KOPT-K1 (cell line): ENCODE results near the gene ENG.
"Not testable (repeated sequence)": the region's sequence is repeated elsewhere in the genome, so short reads cannot be mapped to it uniquely, and the experiment has no call there.

ENCODE experiments used
- H3K27ac ChIP-seq: fragments of 200-600 bp; sonication (generic); 2 replicates; pipeline ENCODE4 v1.5.1; 2016; ENCODE audit warnings: antibody characterized with exemption, mild to moderate bottlenecking, low read depth, low read length; ENCODE audit not compliant: poor library complexity, severe bottlenecking
- H3K36me3 ChIP-seq: fragments of 200-600 bp; sonication (generic); 2 replicates; pipeline ENCODE4 v1.5.1; 2017; ENCODE audit warnings: antibody characterized with exemption, mild to moderate bottlenecking, low read length, moderate library complexity; ENCODE audit not compliant: insufficient read depth
- H3K9me3 ChIP-seq: fragments of 200-600 bp; sonication (generic); 2 replicates; pipeline ENCODE4 v1.5.1; 2017; ENCODE audit warnings: antibody characterized with exemption, low read length, mild to moderate bottlenecking; ENCODE audit not compliant: insufficient read depth, poor library complexity, severe bottlenecking

The ENG gene

DNA sequence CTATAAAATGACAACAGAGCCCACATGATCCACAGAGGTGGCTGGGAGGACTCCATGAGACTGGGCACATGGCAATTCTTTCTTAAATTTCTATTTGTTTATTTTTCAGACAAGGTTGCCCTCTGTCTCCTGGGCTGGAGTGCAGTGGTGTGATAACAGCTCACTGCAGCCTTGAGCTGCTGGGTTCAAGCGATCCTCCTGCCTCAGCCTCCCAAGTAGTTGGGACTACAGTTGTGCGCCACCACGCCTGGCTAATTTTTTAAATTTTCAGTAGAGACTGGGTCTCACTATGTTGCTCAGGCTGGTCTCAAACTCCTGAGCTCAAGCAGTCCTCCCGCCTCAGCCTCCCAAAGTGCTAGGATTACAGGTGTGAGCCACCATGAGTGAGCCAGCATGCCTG is 8.8 kb downstream of the ENG start:
- not testable (repeated sequence) for H3K27ac ChIP-seq, H3K36me3 ChIP-seq
- H3K9me3 ChIP-seq = peaks cover 14% of the 10 kb centered on the region

DNA sequence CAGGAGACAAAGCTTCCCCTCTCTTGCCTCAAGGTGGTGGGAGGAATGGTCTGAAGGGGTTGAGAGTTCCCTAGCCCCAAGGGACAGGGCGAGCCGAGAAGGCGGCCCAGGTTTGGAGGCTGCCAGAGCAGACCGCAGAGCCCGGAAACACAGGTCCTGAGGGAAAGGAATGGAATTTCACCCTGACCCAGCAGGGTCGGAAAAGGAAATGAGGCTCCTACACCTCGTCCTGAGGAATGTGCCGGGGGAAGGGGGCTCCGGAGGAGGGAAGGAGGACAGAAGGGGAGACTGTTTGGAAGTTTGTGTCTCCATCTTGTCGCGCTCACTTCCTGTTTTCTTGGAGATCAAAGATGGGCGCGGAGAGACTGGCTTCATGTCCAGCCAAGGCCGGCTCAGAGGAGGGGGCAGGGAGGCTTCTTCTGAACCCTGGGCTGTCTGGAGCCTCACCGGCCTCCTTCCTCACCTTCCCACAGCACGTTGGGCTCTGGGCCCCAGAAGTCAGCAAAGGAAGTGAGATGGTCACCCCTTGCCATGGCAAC is 9.6 kb downstream of the ENG start:
- H3K36me3 ChIP-seq = no peaks in the 10 kb centered on the region
- H3K27ac ChIP-seq = no peak overlapping the region
- peaks cover 12% of the 10 kb centered on the region for H3K9me3 ChIP-seq

GRCh38 chr9:127841087-127841835 is 13.2 kb downstream of the ENG start:
- no peaks in the 10 kb centered on the region for H3K9me3 ChIP-seq
- H3K36me3 ChIP-seq = no peaks in the 10 kb centered on the region
- no peak overlapping the region for H3K27ac ChIP-seq

GRCh38 chr9:127838375-127839078 is 15.9 kb downstream of the ENG start:
- no peak overlapping the region for H3K27ac ChIP-seq
- no peaks in the 10 kb centered on the region for H3K9me3 ChIP-seq
- H3K36me3 ChIP-seq = no peaks in the 10 kb centered on the region

- H3K36me3 ChIP-seq = no peaks in the 10 kb centered on the region
- no peaks in the 10 kb centered on the region for H3K9me3 ChIP-seq
- no peak overlapping the region for H3K27ac ChIP-seq
Measured at GRCh38 chr9:127837346-127837745, 17.1 kb downstream of the ENG start.

DNA sequence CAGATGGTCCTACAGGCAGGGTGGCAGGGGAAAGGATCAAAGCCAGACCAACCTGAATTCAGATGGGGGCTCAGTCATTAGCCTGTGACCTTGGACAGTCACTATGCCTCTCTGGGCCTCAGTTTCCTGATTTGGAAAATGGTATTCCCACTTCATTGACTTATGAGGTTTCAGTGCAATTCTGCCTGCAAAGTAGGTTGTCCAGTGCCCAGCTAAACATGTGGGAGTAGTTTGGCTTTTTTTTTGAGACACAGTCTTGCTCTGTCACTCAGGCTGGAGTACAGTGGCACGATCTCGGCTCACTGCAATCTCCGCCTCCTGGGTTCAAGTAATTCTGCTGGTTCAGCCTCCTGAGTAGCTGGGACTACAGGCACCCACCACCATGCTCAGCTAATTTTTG is 17.9 kb downstream of the ENG start:
- H3K36me3 ChIP-seq, H3K27ac ChIP-seq, H3K9me3 ChIP-seq: not testable (repeated sequence)

DNA sequence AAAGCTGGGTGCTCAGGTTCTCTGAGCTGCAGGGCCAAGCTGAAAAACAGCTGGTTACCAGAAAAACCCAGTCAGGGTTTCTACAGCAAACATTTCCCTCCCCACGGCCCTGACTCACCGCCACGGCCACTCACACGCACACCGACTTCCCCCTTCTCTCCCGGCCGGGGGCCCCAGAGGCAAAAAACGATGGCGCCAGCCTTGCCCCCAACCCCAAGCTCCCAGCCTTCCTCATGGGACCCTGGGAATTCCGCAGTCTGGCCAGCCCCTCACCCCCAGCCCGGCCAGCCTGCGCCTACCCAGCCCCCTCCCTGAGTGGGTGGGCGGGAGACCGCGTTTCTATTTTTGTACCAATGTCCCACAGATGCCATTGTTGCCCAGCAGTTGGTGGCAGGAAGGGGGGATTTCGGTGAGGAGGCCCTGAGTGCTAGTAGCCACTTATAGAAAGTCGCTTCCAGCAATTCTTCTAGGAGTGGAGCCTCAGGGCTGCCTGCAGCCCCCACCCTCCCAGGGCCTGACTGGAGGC is 18.4 kb downstream of the ENG start:
- Histone ChIP-seq H3K9me3 (no peaks in the 10 kb centered on the region), H3K27ac (no peak overlapping the region), H3K36me3 (no peaks in the 10 kb centered on the region)

- no peak overlapping the region for H3K27ac ChIP-seq
- no peaks in the 10 kb centered on the region for H3K9me3 ChIP-seq
- H3K36me3 ChIP-seq = no peaks in the 10 kb centered on the region
Measured at GRCh38 chr9:127833555-127833954, 20.9 kb downstream of the ENG start.

DNA sequence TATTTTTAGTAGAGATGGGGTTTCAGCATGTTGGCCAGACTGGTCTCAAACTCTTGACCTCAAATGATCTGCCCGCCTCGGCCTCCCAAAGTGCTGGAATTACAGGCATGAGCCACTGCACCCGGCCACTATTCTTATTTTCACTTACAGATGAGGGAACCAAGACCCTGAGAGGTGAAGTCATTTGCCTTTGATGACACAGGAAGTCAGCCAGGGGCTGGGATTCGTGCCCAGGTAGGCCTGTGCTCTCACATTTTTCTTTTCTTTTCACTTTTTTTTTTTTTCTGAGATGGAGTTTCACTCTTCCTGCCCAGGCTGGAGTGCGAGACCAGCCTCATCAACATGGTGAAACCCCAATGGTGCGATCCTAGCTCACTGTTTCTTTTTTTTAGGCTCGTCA is 22.2 kb downstream of the ENG start:
- no peaks in the 10 kb centered on the region for H3K9me3 ChIP-seq
- H3K27ac ChIP-seq = no peak overlapping the region
- H3K36me3 ChIP-seq = no peaks in the 10 kb centered on the region

GRCh38 chr9:127829205-127829906 is 25.1 kb downstream of the ENG start:
- no peaks in the 10 kb centered on the region for H3K36me3 ChIP-seq
- no peak overlapping the region for H3K27ac ChIP-seq

GRCh38 chr9:127828262-127829031 is 26.0 kb downstream of the ENG start:
- no peaks in the 10 kb centered on the region for H3K9me3 ChIP-seq
- H3K36me3 ChIP-seq = no peaks in the 10 kb centered on the region
- H3K27ac ChIP-seq = no peak overlapping the region

More at GRCh38 chr9:127829205-127829906, 25.1 kb downstream of the ENG start:
- H3K9me3 ChIP-seq = no peaks in the 10 kb centered on the region

DNA sequence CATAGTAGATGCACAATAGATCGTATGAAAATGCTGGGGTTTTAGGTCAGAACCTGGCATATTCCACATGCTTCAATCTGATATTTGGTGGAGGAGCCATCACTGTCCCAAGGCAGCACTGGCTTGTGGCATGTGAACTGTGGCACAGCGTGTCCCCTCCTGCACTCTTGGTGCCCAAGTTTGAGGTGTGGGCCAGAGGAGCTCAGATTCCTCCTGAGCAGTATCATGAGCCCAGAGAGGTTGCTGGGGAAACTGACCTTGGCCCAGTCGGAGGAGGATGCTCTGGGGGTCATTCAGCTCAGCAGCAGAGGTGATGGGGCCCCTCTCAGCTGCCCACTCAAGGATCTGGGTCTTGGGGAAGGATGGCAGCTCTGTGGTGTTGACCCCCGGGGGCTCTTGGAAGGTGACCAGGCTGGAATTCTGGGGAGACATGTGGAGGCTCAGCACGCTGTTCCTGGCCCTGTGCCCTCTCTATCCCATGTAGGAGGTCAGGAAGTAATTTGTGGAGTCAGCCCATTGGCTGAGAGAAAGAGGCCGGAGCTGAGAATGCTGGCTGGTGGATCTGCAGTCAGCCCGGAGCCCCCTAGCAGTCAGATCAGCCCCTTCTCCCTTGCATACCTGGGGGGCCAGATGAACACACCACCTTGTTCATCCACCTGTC is 28.1 kb downstream of the ENG start:
- no peaks in the 10 kb centered on the region for H3K36me3 ChIP-seq
- no peak overlapping the region for H3K27ac ChIP-seq
- H3K9me3 ChIP-seq = no peaks in the 10 kb centered on the region

DNA sequence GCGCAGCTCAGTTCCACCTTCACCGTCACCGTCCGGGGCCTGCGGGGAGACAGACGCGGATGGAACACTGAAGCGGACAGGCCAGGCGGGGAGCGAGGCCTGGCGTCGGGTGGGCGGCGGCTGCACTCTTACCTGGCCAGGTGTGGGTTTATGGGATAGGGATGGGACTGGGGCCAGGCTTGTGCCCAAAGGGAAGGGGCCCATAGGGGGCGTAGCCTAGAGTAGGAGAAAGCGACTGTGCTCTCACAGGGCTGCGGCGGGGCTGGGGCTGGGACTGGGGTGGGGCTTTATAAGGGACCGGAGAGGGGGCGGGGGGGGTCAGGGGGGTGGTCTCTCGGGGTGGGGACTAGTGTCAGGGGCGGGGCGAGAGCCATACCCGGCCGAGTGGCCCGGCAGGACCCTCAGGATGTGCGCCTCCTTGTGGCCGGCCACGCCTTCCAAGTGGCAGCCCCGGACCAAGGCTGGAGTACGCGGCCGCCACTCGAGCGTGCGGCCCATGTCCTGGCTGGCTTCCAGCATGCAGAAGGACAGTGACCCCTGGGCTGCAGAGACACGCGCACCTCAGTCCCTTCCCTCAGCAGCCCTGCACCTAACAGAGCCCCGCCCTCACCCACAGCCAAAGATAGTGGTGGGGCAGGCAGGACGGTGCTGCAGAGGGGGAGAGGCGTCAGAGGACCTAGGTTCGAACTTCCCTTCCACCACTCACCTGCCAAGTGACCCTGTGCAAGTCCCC is 29.0 kb downstream of the ENG start:
- Histone ChIP-seq H3K36me3 (no peaks in the 10 kb centered on the region), H3K27ac (no peak overlapping the region), H3K9me3 (no peaks in the 10 kb centered on the region)
